Embryonic facial prominence (tissue), 1 donor: ENCODE data around the gene GPX6.
A peak's percentile ranks its signal among the peaks of the same experiment; 100 is the strongest.
"Not testable (repeated sequence)": the region's sequence is repeated elsewhere in the genome, so short reads cannot be mapped to it uniquely, and the experiment has no call there.

Experiments used
- DNase-seq: peaks from one replicate; pipeline ENCODE4 v3.0.0-alpha.2; 2016; ENCODE audit errors: extremely low spot score

GPX6 gene

GRCh38 chr6:28515676-28516075 lies at the start of gene GPX6:
Gene GPX6 (minus strand): TSS chr6:28515793. CDS start chr6:28515743, 50 bp downstream.
- DNase-seq: no peak

- no peak for DNase-seq
Measured at GRCh38 chr6:28563430-28564095, 48.0 kb upstream of the GPX6 start.

GRCh38 chr6:28558629-28559028 lies 43.0 kb upstream of the GPX6 start:
- no peak for DNase-seq

GRCh38 chr6:28555136-28555535 lies 39.5 kb upstream of the GPX6 start:
- DNase-seq: no peak

- DNase-seq: no peak
Measured at GRCh38 chr6:28553986-28554881, 38.6 kb upstream of the GPX6 start.

GRCh38 chr6:28553384-28553985 lies 37.9 kb upstream of the GPX6 start:
- no peak for DNase-seq

- no peak for DNase-seq
Measured at GRCh38 chr6:28551891-28552666, 36.5 kb upstream of the GPX6 start.

GRCh38 chr6:28547003-28547402 lies 31.4 kb upstream of the GPX6 start:
- DNase-seq: not testable (repeated sequence)

GRCh38 chr6:28545955-28546354 lies 30.4 kb upstream of the GPX6 start:
- no peak for DNase-seq

GRCh38 chr6:28543651-28544610 lies 28.3 kb upstream of the GPX6 start:
- peak; percentile 31 for DNase-seq

GRCh38 chr6:28542440-28543296 lies 27.1 kb upstream of the GPX6 start:
- peak; percentile 54 for DNase-seq

- no peak for DNase-seq
Measured at GRCh38 chr6:28541996-28542395, 26.4 kb upstream of the GPX6 start.

GRCh38 chr6:28537509-28538140 lies 22.0 kb upstream of the GPX6 start:
- DNase-seq: no peak

- peak; percentile 50 for DNase-seq
Measured at GRCh38 chr6:28537065-28537464, 21.5 kb upstream of the GPX6 start.

- DNase-seq: no peak
Measured at GRCh38 chr6:28534875-28535274, 19.3 kb upstream of the GPX6 start.

- DNase-seq: no peak
Measured at GRCh38 chr6:28534306-28534705, 18.7 kb upstream of the GPX6 start.

- DNase-seq: no peak
Measured at GRCh38 chr6:28531479-28532128, 16.0 kb upstream of the GPX6 start.

- no peak for DNase-seq
Measured at GRCh38 chr6:28530777-28531176, 15.2 kb upstream of the GPX6 start.
